Activated T-cell treated with anti-CD3 and anti-CD28 coated beads, Interleukin-2, amount 50 U/mL, for 72 hours (primary cell): ENCODE results near the gene PLXNA1. TPM values are rescaled to one million over a fixed set of nuclear protein-coding genes. Genes with fewer than 3 reads are reported as not detected.

Source experiments
- ATAC-seq, 2 donors: fragments of 150-1000 bp; cut with Tn5 transposase; replicated peaks in 1 of 2; 2 replicates each; pipeline ENCODE4 v1.10.0; 2021; ENCODE audit warnings: moderate library complexity in 2 of 2, mild to moderate bottlenecking in 1 of 2
- DNase-seq, 2 donors: peaks; one replicate each; pipeline ENCODE4 v3.0.0; 2021 to 2022; ENCODE audit warnings: mixed read lengths in 1 of 2
- H3K27ac Mint-ChIP-seq: one replicate; pipeline ENCODE4 v1.8.0; 2022; ENCODE audit warnings: mild to moderate bottlenecking, moderate library complexity, mixed read lengths
- H3K27me3 Mint-ChIP-seq: one replicate; pipeline ENCODE4 v1.8.0; 2022; ENCODE audit warnings: low read depth, mixed read lengths
- H3K36me3 Mint-ChIP-seq, 2 donors: one replicate each; pipeline ENCODE4 v1.8.0; 2022; ENCODE audit warnings: mixed read lengths in 2 of 2, mild to moderate bottlenecking in 1 of 2; ENCODE audit not compliant: insufficient read depth in 2 of 2
- H3K4me1 Mint-ChIP-seq: one replicate; pipeline ENCODE4 v1.8.0; 2022; ENCODE audit warnings: low read depth, mixed read lengths
- H3K4me3 Mint-ChIP-seq, 2 donors: one replicate each; pipeline ENCODE4 v1.8.0; 2022; ENCODE audit warnings: mild to moderate bottlenecking in 2 of 2, mixed read lengths in 2 of 2, moderate library complexity in 2 of 2
- H3K9me3 Mint-ChIP-seq, 2 donors: one replicate each; pipeline ENCODE4 v1.8.0; 2022; ENCODE audit warnings: mixed read lengths in 2 of 2
- total RNA-seq, 2 donors: library from RNA; stranded (reverse); gene quantifications; one replicate each; pipeline ENCODE4 v1.2.3, GENCODE V29; 2022

PLXNA1 gene
- total RNA-seq, 2 donors from 2014 or later = 3.7 to 5.2 TPM

DNA sequence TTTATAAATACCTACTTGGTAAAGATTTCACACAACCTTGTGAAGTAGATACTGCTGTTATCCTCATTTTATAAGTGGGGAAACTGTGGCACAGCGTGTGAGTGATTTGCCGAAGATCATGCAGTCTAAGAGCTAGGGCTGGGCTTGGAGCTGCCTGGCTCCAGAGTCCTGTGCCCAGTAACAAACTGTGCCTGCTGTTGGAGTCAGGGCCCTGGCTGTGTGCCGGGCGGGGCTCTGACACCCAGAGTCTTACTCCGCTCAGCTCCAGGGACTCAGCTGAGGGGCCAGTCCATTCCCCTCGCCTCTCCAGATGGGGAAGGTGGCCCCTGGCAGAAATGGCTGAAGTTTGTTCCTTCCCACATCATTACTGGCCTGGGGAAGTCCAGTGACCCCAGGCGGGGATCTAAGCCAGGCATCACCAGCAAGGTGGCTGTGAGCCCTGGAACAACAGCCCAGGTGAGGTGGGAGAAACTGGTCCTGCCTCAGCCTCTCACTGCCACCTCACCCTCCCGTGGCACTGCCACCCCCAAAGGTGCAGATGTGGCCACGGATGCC lies 17.3 kb upstream of the PLXNA1 start:
- ATAC-seq (no peak), DNase-seq (no peak)
- Mint-ChIP-seq H3K4me1 (no peaks in the 10 kb centered on the region), H3K9me3 (no peaks in the 10 kb centered on the region), H3K36me3 (no peaks in the 10 kb centered on the region), H3K27me3 (peaks cover 5% of the 10 kb centered on the region), H3K27ac (no peak overlapping the region), H3K4me3 (no peak overlapping the region)

GRCh38 chr3:126967386-126967785 lies 15.5 kb upstream of the PLXNA1 start:
- H3K9me3 Mint-ChIP-seq = no peaks in the 10 kb centered on the region
- H3K27me3 Mint-ChIP-seq = peaks cover 5% of the 10 kb centered on the region
- H3K4me1 Mint-ChIP-seq = no peaks in the 10 kb centered on the region
- no peak for DNase-seq
- no peak overlapping the region for H3K27ac Mint-ChIP-seq
- no peak overlapping the region for H3K4me3 Mint-ChIP-seq
- no peak for ATAC-seq
- no peaks in the 10 kb centered on the region for H3K36me3 Mint-ChIP-seq

DNA sequence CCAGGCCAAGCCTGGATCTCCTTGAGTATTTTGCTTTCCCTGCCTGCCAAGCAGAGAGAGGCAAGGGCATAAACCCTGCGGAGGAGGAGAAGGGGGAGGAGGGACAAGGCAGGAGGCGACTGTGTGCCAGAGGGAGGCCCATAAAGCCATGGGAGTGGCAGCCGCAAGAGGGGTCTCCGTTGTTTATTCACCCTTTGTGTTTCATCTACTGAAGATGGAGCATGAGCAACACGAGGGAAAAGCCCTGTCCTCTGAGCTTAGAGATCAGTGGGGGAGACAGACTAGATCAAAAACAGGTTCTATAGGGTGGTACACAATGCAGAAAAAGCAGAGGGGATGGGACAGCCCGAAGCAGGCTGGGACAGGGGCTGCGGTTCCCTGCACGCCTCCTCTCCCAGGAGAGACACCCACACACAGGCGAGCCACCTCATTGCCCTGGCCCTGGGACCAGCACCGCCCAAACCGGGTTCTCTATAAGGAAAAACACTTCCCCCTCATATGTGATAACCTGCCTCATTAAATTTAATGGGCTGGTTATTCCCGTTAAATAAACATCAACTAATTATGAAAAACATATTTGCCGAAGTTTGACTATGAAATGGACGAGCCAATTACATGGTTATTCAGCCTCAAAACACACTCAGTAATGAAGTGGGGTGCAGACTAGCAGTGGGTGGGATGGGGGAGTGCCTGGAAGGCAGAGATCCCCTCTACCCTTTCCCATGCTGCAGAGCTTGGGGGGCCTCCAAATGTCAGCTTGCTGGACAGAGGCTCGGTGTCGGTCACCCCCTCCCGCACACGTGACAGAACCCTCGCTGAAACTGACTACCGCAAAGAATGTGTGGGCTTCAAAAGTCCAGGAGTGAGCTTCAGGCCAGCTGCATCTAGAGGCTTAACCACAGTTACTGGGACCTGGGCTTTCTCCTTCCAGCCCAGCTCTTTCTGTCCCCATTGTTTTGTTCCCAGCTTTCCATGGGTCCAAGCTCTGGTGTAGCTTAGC lies 14.2 kb upstream of the PLXNA1 start:
- Mint-ChIP-seq H3K4me1 (no peaks in the 10 kb centered on the region), H3K4me3 (no peak overlapping the region), H3K36me3 (no peaks in the 10 kb centered on the region), H3K9me3 (no peaks in the 10 kb centered on the region), H3K27me3 (peaks cover 5% of the 10 kb centered on the region), H3K27ac (no peak overlapping the region)
- DNase-seq (no peak), ATAC-seq (no peak)

GRCh38 chr3:126969586-126969985 lies 13.3 kb upstream of the PLXNA1 start:
- ATAC-seq (no peak), DNase-seq (no peak)
- Mint-ChIP-seq H3K27ac (no peak overlapping the region), H3K4me1 (no peaks in the 10 kb centered on the region), H3K4me3 (no peak overlapping the region), H3K36me3 (peaks cover 0 to under 1% of the 10 kb centered on the region in 2 donors), H3K9me3 (peaks cover 2 to 4% of the 10 kb centered on the region in 2 donors), H3K27me3 (peaks cover 11% of the 10 kb centered on the region)

DNA sequence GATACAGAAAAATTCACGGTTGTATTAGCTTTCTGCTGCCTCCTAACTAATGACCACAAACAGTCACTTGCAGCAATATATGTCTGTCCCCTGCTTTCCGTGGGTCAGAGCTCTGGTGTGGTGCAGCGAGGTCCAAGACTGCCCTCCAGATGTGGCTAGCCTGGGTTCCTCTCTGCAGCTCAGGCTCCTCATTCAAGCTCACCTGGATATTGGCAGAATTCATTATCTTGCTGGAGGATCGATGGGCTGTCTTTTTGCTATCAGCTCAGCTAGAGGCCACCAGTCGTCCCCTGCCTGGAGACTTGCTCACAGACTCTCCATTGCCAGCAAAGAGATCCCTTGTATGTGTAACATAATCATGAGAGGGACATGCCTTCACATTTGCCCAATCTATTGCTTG lies 12.8 kb upstream of the PLXNA1 start:
- ATAC-seq (no peak), DNase-seq (no peak)
- Mint-ChIP-seq H3K27ac (no peak overlapping the region), H3K27me3 (peaks cover 16% of the 10 kb centered on the region), H3K4me3 (no peak overlapping the region), H3K9me3 (peaks cover 7 to 8% of the 10 kb centered on the region in 2 donors), H3K4me1 (no peaks in the 10 kb centered on the region), H3K36me3 (peaks cover 3 to 5% of the 10 kb centered on the region in 2 donors)

- ATAC-seq (no peak), DNase-seq (no peak)
- Mint-ChIP-seq H3K9me3 (peaks cover 8 to 10% of the 10 kb centered on the region in 2 donors), H3K4me1 (no peaks in the 10 kb centered on the region), H3K36me3 (peaks cover 5 to 8% of the 10 kb centered on the region in 2 donors), H3K4me3 (no peak overlapping the region), H3K27ac (no peak overlapping the region), H3K27me3 (peaks cover 21% of the 10 kb centered on the region)
These were observed 12.0 kb upstream of the PLXNA1 start for GRCh38 chr3:126970921-126971320.

DNA sequence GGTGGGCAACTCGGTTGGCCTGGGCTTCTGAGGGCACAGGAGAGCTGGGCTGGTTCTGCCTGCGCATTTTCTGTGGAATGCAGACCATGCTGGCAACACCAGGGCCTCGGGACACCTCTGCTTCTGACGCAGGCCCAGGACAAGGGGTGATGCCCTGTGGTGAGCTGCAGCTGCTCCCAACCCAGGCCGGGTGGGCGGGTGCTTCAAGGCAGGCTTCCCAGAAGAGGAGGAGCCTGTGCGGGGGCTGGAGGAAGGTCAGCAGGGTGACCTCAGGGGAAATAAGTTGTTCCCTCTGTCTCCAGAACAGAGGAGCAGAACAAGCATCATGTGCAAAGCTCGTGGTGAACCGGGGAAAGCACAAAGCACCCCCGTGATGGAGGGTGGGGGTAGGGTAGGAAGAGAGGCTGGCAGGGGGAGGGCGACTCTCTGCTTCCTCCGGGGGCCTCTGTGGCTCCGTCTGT lies 11.0 kb upstream of the PLXNA1 start:
- DNase-seq (no peak), ATAC-seq (peak in 1 of 2 donors; percentile 13)
- Mint-ChIP-seq H3K36me3 (peaks cover 5 to 8% of the 10 kb centered on the region in 2 donors), H3K4me1 (no peaks in the 10 kb centered on the region), H3K27ac (no peak overlapping the region), H3K4me3 (no peak overlapping the region), H3K9me3 (peaks cover 8 to 10% of the 10 kb centered on the region in 2 donors), H3K27me3 (peaks cover 21% of the 10 kb centered on the region)

GRCh38 chr3:126972866-126973265 lies 10.0 kb upstream of the PLXNA1 start:
- peaks cover 24% of the 10 kb centered on the region for H3K27me3 Mint-ChIP-seq
- no peak overlapping the region for H3K27ac Mint-ChIP-seq
- H3K9me3 Mint-ChIP-seq = peaks cover 8 to 10% of the 10 kb centered on the region in 2 donors
- H3K36me3 Mint-ChIP-seq = peaks cover 5 to 8% of the 10 kb centered on the region in 2 donors
- DNase-seq (no peak), ATAC-seq (no peak)
- no peaks in the 10 kb centered on the region for H3K4me1 Mint-ChIP-seq
- H3K4me3 Mint-ChIP-seq = no peak overlapping the region

GRCh38 chr3:126973814-126974213 lies 9.1 kb upstream of the PLXNA1 start:
- ATAC-seq = no peak
- DNase-seq = no peak
- Mint-ChIP-seq H3K9me3 (peaks cover 8 to 10% of the 10 kb centered on the region in 2 donors), H3K4me3 (no peak overlapping the region), H3K4me1 (peaks cover under 1% of the 10 kb centered on the region), H3K27me3 (peaks cover 33% of the 10 kb centered on the region), H3K27ac (no peak overlapping the region), H3K36me3 (peaks cover 5 to 8% of the 10 kb centered on the region in 2 donors)

DNA sequence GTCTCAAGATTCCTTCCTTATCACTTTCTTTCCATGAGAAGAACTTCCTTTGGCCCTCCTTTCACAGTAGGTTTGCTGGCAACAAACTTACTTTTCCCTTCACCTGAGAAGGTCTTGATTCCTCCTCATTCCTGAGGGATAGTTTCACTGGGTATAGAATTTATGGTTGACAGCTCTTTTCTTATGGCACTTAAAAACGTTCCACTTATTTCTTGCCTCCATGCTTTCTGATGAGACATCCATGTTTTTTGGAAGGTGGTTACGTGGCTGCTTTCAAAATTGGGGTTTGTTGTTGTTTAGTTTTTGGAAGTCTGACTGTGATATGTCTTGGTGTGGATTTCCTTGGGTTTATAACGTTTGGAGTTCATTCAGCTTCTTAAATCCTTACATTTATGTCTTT lies 8.2 kb upstream of the PLXNA1 start:
- Mint-ChIP-seq H3K4me3 (no peak overlapping the region), H3K27me3 (peaks cover 34% of the 10 kb centered on the region), H3K27ac (no peak overlapping the region), H3K4me1 (peaks cover 9% of the 10 kb centered on the region), H3K9me3 (peaks cover 8 to 10% of the 10 kb centered on the region in 2 donors), H3K36me3 (peaks cover 5 to 8% of the 10 kb centered on the region in 2 donors)
- ATAC-seq (no peak), DNase-seq (no peak)

- Mint-ChIP-seq H3K27ac (no peak overlapping the region), H3K4me1 (peaks cover 15% of the 10 kb centered on the region), H3K4me3 (no peak overlapping the region), H3K9me3 (peaks cover 8 to 10% of the 10 kb centered on the region in 2 donors), H3K36me3 (peaks cover 5 to 8% of the 10 kb centered on the region in 2 donors), H3K27me3 (peaks cover 41% of the 10 kb centered on the region)
- ATAC-seq = peak in 1 of 2 donors; percentile 12
- DNase-seq = no peak
These were observed 6.0 kb upstream of the PLXNA1 start for GRCh38 chr3:126976906-126977305.

DNA sequence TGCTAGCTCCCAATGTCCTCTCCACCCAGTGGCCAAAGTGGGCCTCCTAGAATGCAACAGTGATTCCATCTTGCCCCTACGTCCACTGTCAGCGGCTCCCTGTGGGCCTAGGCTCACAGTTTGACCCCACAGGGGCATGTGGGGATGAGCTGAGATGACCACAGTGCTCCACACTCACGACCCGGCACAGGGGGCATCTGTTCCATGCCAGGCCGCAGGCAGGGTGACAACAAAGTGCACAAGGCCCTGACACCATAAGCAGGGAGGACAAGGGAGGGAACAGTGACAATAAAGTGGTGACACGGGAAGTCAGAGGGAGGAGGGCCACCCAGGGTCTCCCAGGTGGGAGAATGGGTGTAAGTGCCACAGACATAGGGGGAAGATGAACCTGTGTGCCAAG lies 5.1 kb upstream of the PLXNA1 start:
- Mint-ChIP-seq H3K4me3 (no peak overlapping the region), H3K36me3 (peaks cover 5 to 8% of the 10 kb centered on the region in 2 donors), H3K9me3 (peaks cover 8 to 10% of the 10 kb centered on the region in 2 donors), H3K27ac (no peak overlapping the region), H3K27me3 (peaks cover 41% of the 10 kb centered on the region), H3K4me1 (peaks cover 20% of the 10 kb centered on the region)
- ATAC-seq = no peak
- no peak for DNase-seq

DNA sequence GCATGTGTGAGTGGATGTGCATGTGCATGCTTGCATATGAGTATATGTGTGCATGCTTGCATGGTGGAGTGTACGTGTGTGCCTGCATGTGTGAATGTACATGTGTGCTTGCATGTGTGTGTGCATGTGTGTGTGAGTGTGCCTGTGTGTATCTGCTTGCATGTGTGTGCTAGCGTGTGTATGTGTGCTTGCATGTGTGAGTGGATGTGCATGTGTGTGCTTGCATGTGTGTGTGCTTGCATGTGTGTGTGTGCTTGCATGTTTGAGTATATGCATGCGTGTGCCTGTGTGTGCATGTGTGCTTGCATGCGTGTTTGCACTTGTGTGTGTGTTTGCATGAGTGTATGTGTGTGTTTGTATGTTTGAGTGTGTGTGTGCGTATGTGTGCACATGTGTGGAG lies 4.6 kb upstream of the PLXNA1 start:
- Mint-ChIP-seq H3K36me3 (peaks cover 5 to 8% of the 10 kb centered on the region in 2 donors), H3K4me1 (peaks cover 20% of the 10 kb centered on the region), H3K27ac (no peak overlapping the region), H3K9me3 (peaks cover 8 to 10% of the 10 kb centered on the region in 2 donors), H3K27me3 (peaks cover 41% of the 10 kb centered on the region), H3K4me3 (no peak overlapping the region)
- ATAC-seq = no peak
- DNase-seq = no peak
